Measurements from ENCODE around the gene KRT78. TPM values are rescaled to one million over a fixed set of nuclear protein-coding genes. Genes with fewer than 3 reads are reported as not detected.

The KRT78 gene
- total and polyA plus RNA-seq, 2 of the 13 experiments (the other 11 are each of a cell fraction or from before 2014, with no cell fraction given): not detected

DNA sequence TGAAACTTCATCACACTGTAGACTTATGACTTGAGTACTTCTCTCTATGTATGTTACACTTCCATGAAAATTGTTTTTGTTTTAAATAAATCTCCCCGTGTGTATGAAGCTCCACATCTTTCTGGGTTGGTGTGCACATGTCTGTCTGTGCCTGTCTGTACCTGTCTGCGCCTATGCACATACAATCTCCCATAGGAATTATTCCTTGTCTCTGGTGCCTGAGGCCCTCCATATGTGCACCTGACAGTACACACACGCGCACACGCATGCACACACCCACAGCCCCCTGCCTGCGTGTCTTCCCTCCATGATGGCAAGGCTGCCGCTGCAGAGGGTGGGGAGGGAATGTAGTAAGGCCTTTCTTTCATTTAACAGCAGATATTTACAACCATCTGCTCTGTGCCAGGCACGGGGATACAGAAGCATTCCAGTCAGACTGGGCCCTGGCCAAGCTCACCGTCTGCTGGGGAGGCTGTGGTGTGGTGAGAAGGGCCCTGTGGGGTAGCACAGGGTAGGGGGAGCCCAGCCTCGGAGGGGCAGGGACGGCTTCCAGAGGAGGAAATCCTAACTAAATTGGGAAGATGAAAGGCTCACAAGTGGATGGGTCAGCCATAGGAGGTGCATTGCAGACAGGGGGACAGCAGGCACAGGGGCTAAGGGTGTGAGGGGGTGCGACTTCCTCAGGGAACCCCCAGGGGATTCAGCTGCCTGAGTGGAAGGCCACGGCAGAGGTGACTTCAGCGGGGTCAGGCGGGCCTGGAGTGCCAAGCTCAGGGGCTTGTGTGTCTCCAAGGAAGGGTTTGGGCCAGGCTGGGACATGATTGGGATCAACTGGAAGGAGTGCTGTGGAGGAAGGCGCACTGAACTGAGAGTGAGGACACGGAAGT, 30.0 kb upstream of the KRT78 start (continued):
- TF ChIP-seq, protein P1, sequence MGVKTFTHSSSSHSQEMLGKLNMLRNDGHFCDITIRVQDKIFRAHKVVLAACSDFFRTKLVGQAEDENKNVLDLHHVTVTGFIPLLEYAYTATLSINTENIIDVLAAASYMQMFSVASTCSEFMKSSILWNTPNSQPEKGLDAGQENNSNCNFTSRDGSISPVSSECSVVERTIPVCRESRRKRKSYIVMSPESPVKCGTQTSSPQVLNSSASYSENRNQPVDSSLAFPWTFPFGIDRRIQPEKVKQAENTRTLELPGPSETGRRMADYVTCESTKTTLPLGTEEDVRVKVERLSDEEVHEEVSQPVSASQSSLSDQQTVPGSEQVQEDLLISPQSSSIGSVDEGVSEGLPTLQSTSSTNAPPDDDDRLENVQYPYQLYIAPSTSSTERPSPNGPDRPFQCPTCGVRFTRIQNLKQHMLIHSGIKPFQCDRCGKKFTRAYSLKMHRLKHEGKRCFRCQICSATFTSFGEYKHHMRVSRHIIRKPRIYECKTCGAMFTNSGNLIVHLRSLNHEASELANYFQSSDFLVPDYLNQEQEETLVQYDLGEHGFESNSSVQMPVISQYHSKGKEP (CRISPR knock-in tag; IDR thresholded peaks at IDR 0.05): no peak
- 0 out of 2 replicates have a peak, but pooled peaks have one; percentile 5 for TF ChIP-seq ZNF501 (CRISPR knock-in tag; IDR thresholded peaks at IDR 0.05)
- no peak for TF ChIP-seq PRPF4 (IDR thresholded peaks at IDR 0.05; ENCODE audit: low read depth, low read length, poor library complexity, severe bottlenecking)
- TF ChIP-seq HNRNPUL1 (IDR thresholded peaks at IDR 0.05; ENCODE audit: low read depth, low read length): no peak
- TF ChIP-seq, protein P2, sequence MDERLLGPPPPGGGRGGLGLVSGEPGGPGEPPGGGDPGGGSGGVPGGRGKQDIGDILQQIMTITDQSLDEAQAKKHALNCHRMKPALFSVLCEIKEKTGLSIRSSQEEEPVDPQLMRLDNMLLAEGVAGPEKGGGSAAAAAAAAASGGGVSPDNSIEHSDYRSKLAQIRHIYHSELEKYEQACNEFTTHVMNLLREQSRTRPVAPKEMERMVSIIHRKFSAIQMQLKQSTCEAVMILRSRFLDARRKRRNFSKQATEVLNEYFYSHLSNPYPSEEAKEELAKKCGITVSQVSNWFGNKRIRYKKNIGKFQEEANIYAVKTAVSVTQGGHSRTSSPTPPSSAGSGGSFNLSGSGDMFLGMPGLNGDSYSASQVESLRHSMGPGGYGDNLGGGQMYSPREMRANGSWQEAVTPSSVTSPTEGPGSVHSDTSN (CRISPR knock-in tag; IDR thresholded peaks at IDR 0.05): no peak
- no peak for TF ChIP-seq ZNF549 (CRISPR knock-in tag; IDR thresholded peaks at IDR 0.05)
- no peak for TF ChIP-seq ZNF205 (CRISPR knock-in tag; IDR thresholded peaks at IDR 0.05)
- TF ChIP-seq ATF7 (IDR thresholded peaks at IDR 0.05): no peak
- no peak for TF ChIP-seq ATF7 (CRISPR knock-in tag; IDR thresholded peaks at IDR 0.05)
- TF ChIP-seq ZNF709 (CRISPR knock-in tag; IDR thresholded peaks at IDR 0.05): 0 out of 2 replicates have a peak, but pooled peaks have one; percentile 39
- TF ChIP-seq, protein P3, sequence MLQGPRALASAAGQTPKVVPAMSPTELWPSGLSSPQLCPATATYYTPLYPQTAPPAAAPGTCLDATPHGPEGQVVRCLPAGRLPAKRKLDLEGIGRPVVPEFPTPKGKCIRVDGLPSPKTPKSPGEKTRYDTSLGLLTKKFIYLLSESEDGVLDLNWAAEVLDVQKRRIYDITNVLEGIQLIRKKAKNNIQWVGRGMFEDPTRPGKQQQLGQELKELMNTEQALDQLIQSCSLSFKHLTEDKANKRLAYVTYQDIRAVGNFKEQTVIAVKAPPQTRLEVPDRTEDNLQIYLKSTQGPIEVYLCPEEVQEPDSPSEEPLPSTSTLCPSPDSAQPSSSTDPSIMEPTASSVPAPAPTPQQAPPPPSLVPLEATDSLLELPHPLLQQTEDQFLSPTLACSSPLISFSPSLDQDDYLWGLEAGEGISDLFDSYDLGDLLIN (CRISPR knock-in tag; IDR thresholded peaks at IDR 0.05; ENCODE audit: borderline replicate concordance): no peak
- no peak for TF ChIP-seq ZNF788 (CRISPR knock-in tag; IDR thresholded peaks at IDR 0.05; ENCODE audit: borderline replicate concordance)
- TF ChIP-seq, protein P4, sequence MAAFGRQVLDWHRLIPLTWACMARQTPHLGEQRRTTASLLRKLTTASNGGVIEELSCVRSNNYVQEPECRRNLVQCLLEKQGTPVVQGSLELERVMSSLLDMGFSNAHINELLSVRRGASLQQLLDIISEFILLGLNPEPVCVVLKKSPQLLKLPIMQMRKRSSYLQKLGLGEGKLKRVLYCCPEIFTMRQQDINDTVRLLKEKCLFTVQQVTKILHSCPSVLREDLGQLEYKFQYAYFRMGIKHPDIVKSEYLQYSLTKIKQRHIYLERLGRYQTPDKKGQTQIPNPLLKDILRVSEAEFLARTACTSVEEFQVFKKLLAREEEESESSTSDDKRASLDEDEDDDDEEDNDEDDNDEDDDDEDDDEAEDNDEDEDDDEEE (CRISPR knock-in tag; IDR thresholded peaks at IDR 0.05): peak; percentile 53; the same call in 1 of the 2 replicates
- no peak for TF ChIP-seq SRF (IDR thresholded peaks at IDR 0.05; ENCODE audit: low read depth, low read length)
- no peak for TF ChIP-seq TCF12 (IDR thresholded peaks at IDR 0.05)
- no peak for TF ChIP-seq TCF12 (CRISPR knock-in tag; IDR thresholded peaks at IDR 0.05)
- TF ChIP-seq ZBTB38 (CRISPR knock-in tag; IDR thresholded peaks at IDR 0.05): 0 out of 2 replicates have a peak, but pooled peaks have one; percentile 35
- no peak for TF ChIP-seq ZBTB3 (CRISPR knock-in tag; IDR thresholded peaks at IDR 0.05; ENCODE audit: borderline replicate concordance, low read depth)
- no peak for TF ChIP-seq KLF12 (CRISPR knock-in tag; IDR thresholded peaks at IDR 0.05; ENCODE audit: borderline replicate concordance)
- TF ChIP-seq POLR2AphosphoS2 (IDR thresholded peaks at IDR 0.05; ENCODE audit: low read depth, low read length): no peak
- TF ChIP-seq ZSCAN29 (CRISPR knock-in tag; conservative IDR thresholded peaks at IDR 0.05): no peak
- no peak for TF ChIP-seq CCDC6 (CRISPR knock-in tag; IDR thresholded peaks at IDR 0.05)
